NCI-H146 treated with DMSO at 0.1 percent for 48 hours (cell line): Measurements from ENCODE around the gene GPR15LG.

ENCODE experiments used
- DNase-seq: peaks from one replicate; lab custom pipeline; 2025; ENCODE audit not compliant: unreplicated experiment; lab: John Stamatoyannopoulos, UW

Gene GPR15LG

GRCh38 chr10:84214046-84214572, 40.5 kb downstream of the GPR15LG start:
- no peak for DNase-seq

DNA sequence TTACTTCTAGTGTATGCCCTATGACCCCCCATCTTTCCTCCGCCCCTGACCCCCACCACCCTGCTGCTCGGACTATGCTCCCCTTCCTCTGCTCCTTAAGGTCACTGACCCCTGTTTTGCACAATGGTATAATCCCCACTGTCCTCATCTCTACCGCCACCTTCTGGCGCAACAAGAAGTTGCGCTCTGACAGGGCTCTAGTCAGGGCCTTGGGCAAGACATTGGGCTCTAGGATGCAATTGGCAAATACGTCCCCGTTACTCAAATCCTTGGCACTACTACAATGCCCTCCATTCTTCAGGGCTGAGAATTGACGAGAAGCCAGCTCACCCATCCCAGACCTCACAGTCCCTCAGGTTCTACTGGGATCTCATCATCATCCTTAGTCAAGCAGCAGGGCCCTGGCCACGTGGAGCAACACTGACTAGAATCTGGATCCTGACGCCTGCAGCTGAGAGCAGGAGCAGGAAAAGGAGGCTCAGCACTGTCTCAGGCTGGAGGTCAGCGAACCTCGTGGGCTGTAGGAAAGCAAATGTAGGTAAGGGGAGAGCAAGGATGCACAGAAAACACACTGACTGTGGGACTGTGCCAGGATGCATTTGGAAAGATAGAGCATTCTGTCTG, 41.1 kb downstream of the GPR15LG start:
- peak; percentile 6 for DNase-seq

DNA sequence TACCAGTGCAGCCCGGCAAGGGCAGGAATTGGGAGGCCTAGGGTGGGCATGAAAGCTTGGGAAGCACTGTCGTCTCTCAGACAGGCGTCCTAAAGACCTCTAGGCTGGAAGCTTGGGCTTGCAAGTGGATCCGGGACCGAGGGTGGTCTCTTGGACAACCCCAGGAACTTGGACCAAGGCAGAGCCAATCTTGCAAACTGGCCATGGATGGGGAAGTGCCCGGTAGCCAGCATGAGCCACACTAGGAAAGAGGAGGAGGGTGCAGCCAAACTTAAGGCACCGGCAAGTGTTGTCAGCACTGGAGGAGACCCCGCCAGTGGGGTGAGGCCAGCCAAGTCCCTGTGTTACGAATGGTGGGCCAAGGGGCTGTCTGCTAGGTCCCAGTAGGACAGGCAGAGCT, 43.2 kb downstream of the GPR15LG start:
- no peak for DNase-seq

- DNase-seq: no peak
Measured at GRCh38 chr10:84217746-84218145, 44.1 kb downstream of the GPR15LG start.

DNA sequence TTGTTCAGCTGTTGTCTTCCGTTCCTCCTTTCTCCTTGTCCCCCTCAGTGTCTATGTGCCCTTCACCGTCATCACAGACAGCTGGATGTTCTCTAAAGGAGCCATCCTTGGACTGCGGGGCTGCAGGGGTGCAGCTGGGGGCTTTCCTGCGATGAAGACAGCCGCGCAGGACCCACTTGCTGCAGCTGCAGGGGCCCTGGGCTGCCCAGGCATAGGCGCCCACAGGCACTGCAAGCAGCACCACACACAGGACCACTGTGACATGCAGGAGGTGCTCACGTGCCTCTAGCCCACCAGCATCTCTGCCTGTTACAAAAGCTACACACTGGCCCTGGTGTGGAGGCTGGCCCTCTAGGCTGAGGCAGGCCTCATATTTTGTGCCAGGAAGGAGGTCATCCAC, 48.3 kb downstream of the GPR15LG start:
- no peak for DNase-seq

GRCh38 chr10:84224411-84225028, 50.9 kb downstream of the GPR15LG start:
- DNase-seq: no peak

DNA sequence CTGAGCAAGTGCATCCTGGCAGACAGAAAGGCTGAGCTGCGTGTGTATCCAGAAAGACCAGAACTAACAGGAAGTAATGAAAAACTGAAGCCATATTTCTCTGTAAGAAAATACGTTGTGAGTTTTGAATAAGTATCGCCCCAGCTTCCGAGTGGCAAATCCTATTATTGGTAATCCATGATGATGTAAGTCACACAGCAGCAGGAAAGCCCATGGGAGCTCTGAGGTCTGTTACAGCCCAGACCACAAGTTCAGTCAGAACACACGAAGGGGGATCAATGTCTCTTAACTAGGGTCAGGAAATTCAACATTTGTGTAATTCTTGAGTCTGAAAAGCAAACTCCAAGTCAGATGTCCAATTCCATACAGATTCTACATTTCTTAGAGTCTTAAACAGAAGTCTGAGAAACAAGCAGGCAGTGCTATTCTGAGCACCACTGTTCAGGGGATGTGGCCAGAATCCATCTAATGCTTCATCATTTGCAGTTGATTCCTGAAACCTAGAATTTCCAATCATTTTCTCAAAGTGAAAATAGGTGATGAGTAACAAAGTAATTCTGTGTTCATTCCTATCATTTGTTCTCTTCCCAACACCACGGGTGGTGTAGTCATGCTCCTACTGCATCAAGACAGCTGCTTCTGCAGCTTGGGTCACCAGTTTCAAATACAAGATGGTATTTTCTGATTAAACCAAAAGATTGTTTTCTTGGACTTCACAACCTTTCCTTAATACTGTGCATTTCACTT, 52.0 kb downstream of the GPR15LG start, which contains the start of gene LRIT2:
Gene LRIT2, minus strand, starts transcription at position 118 of the 747 bp plus-strand sequence. Its CDS starts 24 bp downstream, at position 94.
- no peak for DNase-seq

DNA sequence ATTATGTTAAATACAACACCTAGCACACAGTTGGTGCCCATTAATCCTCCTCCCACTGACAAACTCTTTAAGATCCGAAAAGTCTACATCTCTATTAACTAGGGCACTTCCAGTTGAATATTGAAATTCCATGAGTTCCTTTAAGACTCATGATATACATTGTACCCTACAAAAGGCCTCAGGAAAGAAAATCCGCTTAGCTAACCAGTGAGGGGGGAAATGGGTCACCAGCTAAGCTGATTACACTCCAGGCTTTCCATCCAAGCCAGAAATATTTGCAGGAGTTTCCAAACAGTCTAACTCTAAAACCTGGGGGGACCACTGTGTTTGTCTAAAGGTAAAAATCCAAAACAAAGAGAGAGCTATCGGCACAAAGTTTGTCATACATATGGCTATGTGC, 53.0 kb downstream of the GPR15LG start:
- DNase-seq: no peak

- DNase-seq: no peak
Measured at GRCh38 chr10:84227810-84228209, 54.2 kb downstream of the GPR15LG start.

DNA sequence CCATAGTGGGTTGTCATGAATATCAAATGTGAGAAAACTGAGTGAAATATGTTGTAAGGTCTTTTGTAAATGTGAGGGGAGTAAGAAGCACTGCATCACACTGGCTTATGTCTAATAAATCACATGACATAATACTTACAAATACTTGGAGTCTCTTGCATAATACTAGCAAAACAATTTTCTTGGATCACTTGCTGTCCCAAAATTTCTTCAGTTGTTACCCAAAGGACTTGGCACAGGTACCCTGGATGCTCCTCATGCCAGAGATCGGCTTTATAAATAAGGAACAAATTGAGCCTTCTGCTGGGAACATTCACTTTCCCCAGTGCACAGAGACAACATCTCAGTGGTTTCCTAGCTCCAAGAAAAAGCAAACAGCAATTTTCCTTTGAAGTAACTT, 56.8 kb downstream of the GPR15LG start:
- no peak for DNase-seq

- DNase-seq: no peak
Measured at GRCh38 chr10:84232376-84232775, 58.8 kb downstream of the GPR15LG start.

- DNase-seq: no peak
Measured at GRCh38 chr10:84233940-84234339, 60.3 kb downstream of the GPR15LG start.

DNA sequence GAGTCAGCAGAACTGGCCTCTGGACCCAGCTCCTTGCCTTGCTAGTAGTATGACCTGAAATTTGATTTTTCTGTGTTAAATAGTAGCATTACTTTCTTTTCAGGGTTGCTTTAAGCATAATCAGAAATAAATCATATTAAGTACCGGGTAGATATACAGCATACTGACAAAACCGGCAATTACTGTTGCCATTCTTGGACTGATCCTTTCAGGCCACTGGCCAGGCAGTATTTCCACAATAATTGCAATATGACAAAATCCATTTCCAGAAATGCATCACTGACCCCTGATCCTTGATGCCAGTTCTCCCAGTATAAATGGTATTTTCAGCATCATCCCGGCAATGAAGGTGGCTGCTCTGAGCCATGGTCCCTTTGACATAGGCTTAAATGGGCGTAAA, 60.9 kb downstream of the GPR15LG start:
- DNase-seq: no peak
